NB4 (cell line): ENCODE measurements around the gene VDAC1.

ENCODE experiments used
- POLR2A ChIP-seq: IDR thresholded peaks from 2 replicates; pipeline ENCODE4 v1.6.1; 2011; ENCODE audit warnings: mild to moderate bottlenecking; ENCODE audit not compliant: insufficient read length; ENCODE audit errors: extremely low read depth
- TF ChIP-seq, protein P1 (sequence below): IDR thresholded peaks from one replicate; pipeline ENCODE4 v1.5.1; 2012; ENCODE audit warnings: low read depth, low read length
- TF ChIP-seq, protein P2 (sequence below): IDR thresholded peaks from 2 replicates; pipeline ENCODE4 v1.6.1; 2011; ENCODE audit warnings: low read depth, low read length

DNA sequence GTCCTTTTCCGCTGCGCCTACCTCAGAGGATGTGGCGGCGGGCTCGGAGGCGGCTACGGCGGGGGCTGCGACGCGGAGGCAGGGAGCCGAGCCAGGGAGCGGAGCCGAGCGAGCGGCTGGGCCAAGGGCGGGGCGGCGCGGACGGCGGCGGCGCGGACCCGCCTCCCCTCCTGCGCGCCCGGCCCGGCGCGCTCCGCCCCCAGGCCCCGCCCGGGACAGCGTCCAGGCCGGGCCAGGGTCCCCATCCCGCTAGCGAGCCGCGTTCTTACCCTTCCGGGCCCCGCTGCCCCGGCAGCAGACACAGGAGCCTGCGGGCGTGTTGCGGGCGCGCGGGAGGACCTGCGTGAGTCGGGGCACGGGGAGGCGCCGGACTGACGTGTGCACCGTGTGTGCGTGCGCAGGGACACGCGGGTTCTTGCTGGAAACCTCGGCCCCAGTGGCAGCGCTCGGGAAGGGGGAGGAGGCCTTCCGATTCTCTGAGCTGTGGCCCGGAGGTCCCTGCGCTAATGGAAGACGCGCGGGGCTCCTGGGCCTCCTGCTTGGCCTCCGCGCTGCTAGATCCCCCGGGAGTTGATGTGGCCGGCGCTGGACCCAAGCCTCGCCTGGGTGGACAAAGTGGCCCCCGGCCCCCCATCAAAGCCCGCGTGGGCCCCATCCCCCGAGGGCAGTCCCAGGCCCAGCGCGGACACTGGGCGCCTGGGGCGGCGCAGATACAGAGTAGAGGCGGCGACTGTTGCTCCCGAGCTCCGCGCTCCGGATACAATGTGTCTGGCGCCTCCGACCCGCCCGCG, at the start of gene VDAC1:
- TF ChIP-seq, protein P1, sequence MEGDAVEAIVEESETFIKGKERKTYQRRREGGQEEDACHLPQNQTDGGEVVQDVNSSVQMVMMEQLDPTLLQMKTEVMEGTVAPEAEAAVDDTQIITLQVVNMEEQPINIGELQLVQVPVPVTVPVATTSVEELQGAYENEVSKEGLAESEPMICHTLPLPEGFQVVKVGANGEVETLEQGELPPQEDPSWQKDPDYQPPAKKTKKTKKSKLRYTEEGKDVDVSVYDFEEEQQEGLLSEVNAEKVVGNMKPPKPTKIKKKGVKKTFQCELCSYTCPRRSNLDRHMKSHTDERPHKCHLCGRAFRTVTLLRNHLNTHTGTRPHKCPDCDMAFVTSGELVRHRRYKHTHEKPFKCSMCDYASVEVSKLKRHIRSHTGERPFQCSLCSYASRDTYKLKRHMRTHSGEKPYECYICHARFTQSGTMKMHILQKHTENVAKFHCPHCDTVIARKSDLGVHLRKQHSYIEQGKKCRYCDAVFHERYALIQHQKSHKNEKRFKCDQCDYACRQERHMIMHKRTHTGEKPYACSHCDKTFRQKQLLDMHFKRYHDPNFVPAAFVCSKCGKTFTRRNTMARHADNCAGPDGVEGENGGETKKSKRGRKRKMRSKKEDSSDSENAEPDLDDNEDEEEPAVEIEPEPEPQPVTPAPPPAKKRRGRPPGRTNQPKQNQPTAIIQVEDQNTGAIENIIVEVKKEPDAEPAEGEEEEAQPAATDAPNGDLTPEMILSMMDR: no peak
- peak; percentile 83 for TF ChIP-seq POLR2A
- TF ChIP-seq, protein P2, sequence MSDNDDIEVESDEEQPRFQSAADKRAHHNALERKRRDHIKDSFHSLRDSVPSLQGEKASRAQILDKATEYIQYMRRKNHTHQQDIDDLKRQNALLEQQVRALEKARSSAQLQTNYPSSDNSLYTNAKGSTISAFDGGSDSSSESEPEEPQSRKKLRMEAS: peak; percentile 16; the same call in 1 of the 2 replicates
